HG02970 (cell line): ENCODE measurements around the gene CCDC91.
A peak's percentile ranks its signal among the peaks of the same experiment; 100 is the strongest.
"Not testable (repeated sequence)": the region's sequence is repeated elsewhere in the genome, so short reads cannot be mapped to it uniquely, and the experiment has no call there.

ENCODE experiments used
- ATAC-seq: cut with Tn5 transposase; IDR thresholded peaks from one replicate; pipeline ENCODE4 v1.9.1; 2021; ENCODE audit warnings: mild to moderate bottlenecking, moderate library complexity, moderate number of reproducible peaks; ENCODE audit not compliant: unreplicated experiment, low FRiP score

CCDC91 gene

DNA sequence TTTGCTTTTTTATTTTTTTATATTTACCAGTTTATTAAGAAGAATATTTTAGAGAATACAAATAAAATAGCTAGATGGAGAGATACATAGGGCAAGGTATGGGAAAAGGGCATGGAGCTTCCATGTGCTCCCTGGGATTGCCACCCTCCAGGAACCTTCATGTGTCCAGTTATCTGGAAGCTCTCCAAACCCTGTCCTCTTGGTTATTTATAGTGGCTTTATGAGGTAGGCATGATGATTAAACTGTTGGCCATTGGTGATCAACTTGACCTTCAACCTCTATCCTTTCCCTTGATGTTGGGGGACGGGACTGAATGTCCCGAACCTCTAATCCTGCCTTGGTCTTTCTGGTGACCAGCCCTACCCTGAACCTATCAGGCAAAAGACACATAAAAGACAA lies 156.3 kb downstream of the CCDC91 start:
- ATAC-seq = no peak

DNA sequence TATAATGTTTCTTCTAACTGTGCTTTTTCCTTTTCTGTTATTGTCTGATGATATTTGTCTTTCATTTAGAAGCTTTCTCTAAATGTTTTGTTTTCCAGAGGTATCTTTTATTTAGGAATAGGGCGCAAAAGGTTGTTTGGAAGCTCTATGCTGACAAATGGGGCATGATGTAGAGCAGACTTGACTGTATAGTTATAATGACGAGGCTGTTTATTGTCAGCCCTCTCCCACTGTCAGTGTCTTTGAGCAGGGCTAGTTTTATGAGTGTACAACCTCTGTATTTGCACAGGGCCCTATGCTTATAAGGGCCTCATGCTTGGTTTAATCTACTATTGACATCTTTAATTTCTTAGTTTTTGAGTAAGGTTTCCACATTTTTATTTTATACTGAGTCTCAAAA lies 158.9 kb downstream of the CCDC91 start:
- ATAC-seq = no peak

GRCh38 chr12:28350502-28350901 lies 160.2 kb downstream of the CCDC91 start:
- ATAC-seq = no peak

- ATAC-seq = no peak
Measured at GRCh38 chr12:28351414-28351813, 161.2 kb downstream of the CCDC91 start.

- no peak for ATAC-seq
Measured at GRCh38 chr12:28355161-28355560, 164.9 kb downstream of the CCDC91 start.

GRCh38 chr12:28360253-28360652 lies 170.0 kb downstream of the CCDC91 start:
- ATAC-seq = no peak

- ATAC-seq = no peak
Measured at GRCh38 chr12:28367326-28367725, 177.1 kb downstream of the CCDC91 start.

GRCh38 chr12:28367993-28368392 lies 177.7 kb downstream of the CCDC91 start:
- ATAC-seq = no peak

- ATAC-seq = no peak
Measured at GRCh38 chr12:28369483-28369882, 179.2 kb downstream of the CCDC91 start.

DNA sequence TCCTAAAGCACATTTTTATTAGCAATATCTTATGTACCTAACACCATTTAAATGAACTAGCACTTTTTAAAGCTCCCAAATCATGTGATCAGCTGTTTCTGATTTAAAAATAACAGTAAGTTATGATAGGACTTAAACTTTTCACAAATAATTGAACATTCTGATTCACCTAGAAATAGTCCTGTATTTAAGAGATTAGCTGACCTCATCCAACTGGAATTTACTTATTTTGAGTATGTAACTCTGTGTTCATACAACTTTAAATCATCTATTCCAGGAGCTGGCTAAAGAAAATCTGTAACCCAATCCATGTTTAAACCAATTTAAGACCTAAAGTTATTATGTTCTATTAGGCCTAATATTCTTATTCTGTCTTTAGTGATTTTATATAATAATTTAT lies 184.3 kb downstream of the CCDC91 start:
- ATAC-seq = no peak

- no peak for ATAC-seq
Measured at GRCh38 chr12:28378736-28379135, 188.5 kb downstream of the CCDC91 start.

GRCh38 chr12:28379779-28380178 lies 189.5 kb downstream of the CCDC91 start:
- ATAC-seq = not testable (repeated sequence)

- ATAC-seq = no peak
Measured at GRCh38 chr12:28383368-28383767, 193.1 kb downstream of the CCDC91 start.

GRCh38 chr12:28388879-28389278 lies 198.6 kb downstream of the CCDC91 start:
- no peak for ATAC-seq

DNA sequence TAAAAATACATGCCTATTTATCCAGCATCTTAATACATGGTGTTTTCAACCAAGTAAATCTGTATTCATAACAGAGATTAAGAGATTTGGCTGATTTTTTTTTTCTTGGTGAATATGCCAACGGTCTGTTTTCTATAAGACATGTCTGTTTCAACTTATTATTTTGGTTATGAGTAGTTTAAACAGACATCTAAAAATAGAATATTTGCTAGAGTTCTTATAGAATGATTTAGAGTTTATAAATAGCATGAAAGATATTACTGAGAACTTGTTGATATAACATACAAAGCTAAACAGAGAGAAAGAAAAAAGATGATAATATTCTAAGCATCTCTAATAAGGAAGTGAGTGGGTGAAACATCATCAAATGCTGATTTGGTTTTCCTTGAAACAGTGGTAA lies 199.9 kb downstream of the CCDC91 start:
- no peak for ATAC-seq

- ATAC-seq = no peak
Measured at GRCh38 chr12:28390761-28391385, 200.6 kb downstream of the CCDC91 start.

DNA sequence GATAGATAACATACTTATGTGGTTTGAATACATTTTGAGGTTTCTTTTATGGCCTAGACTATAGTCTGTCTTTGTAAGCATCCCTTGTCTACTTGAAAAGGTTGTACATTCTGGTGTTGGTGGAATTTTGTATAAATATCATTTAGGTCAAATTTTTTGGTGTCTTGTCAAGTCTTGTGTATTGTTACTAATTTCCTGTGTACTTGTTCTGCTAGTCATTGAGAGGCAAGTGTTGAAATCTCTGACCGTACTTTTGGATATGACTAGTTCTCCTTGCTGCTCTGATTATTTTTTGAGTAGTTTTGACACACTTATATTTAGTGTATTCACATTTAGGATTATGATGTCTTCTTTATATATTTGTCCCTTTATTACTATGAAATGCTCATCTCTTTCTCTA lies 219.6 kb downstream of the CCDC91 start:
- no peak for ATAC-seq

- no peak for ATAC-seq
Measured at GRCh38 chr12:28413460-28414109, 223.3 kb downstream of the CCDC91 start.

- ATAC-seq = no peak
Measured at GRCh38 chr12:28415755-28416154, 225.5 kb downstream of the CCDC91 start.

GRCh38 chr12:28421374-28421773 lies 231.1 kb downstream of the CCDC91 start:
- no peak for ATAC-seq

- ATAC-seq = no peak
Measured at GRCh38 chr12:28424965-28425364, 234.7 kb downstream of the CCDC91 start.

GRCh38 chr12:28425526-28425925 lies 235.3 kb downstream of the CCDC91 start:
- ATAC-seq = peak; percentile 74
